ENCODE data around the gene PDSS1.
A peak's percentile ranks its signal among the peaks of the same experiment; 100 is the strongest.
"Not testable (repeated sequence)": the region's sequence is repeated elsewhere in the genome, so short reads cannot be mapped to it uniquely, and the experiment has no call there.

Gene PDSS1

GRCh38 chr10:26741368-26741767, 43.9 kb downstream of the PDSS1 start:
- no peak for DNase-seq

GRCh38 chr10:26743091-26743490, 45.6 kb downstream of the PDSS1 start:
- DNase-seq = no peak

DNA sequence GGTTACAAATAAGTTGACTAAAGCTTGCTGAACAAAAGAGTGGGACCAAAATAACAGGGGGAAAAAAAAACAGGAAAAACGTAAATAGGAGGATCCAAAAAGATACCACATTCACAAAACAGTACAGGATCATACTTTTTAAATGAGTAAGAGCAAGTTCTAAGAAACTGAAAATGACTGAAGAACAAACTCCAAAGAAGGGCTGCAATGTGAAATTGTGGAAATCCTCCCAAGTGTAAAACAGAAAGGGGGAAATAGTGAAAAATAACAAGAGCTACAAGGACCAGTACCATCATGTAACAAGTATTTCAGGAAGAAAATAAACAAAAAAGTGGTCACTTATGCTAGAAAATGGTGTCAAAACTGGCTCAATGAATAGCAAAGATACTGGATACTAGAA, 46.3 kb downstream of the PDSS1 start:
- no peak for DNase-seq

DNA sequence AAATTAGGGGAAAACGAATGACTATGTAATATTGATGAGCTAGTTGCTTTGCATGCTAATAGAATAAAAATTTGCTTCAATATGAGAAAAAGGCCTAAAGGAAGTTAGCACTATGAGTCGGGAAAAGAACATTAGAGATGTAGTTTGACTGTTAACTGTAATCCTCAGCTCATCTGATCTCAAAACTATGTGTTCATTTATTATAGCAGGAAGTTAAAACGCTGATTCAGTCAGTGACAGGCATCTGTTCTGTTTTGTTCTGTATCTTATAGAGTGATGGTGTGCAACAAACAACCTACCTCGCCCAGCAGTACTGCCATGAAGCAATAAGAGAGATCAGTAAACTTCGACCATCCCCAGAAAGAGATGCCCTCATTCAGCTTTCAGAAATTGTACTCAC, 48.6 kb downstream of the PDSS1 start:
- DNase-seq = no peak

DNA sequence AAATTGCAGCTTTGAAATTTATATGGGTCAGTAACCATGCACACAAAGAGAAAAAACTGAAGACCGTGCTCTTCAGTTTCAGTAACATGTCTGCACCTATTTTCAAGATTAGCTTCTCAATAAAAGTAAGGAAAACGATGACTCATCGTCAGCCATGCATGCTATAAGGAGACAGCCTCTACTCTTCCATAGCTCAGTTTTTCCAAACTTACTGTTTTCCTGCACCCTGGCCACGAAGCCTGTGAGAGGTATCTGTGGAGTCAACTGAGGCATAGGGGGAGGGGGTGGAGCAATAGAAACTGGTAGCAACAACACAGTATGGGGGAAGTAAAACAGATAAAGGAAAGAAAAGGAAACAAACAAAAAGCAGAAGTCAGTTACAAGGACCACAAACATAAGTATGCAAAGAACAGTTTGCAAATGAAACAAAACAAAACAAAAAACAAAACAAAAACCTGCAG, 58.0 kb downstream of the PDSS1 start:
- no peak for DNase-seq

DNA sequence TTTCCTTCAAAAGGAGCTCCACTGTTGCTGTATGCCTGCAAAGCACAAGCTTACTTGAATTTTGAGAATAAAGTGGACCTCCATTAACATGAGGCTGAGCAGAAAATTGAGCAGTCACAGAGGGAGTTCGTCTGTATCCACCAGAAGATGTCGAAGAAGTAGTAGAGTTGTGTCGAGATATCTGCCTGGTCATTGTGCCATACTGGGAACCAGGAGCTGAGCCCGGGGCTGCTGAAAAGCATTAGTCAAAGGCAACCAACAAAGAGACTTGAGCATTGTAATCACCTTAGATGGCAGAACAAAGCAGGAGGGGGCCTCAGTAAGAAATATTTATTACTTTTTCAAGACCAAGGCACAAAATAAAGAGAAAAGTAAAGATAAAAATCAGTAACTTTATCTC, 61.5 kb downstream of the PDSS1 start:
- DNase-seq = no peak

GRCh38 chr10:26765549-26765948, 68.0 kb downstream of the PDSS1 start:
- no peak for DNase-seq

DNA sequence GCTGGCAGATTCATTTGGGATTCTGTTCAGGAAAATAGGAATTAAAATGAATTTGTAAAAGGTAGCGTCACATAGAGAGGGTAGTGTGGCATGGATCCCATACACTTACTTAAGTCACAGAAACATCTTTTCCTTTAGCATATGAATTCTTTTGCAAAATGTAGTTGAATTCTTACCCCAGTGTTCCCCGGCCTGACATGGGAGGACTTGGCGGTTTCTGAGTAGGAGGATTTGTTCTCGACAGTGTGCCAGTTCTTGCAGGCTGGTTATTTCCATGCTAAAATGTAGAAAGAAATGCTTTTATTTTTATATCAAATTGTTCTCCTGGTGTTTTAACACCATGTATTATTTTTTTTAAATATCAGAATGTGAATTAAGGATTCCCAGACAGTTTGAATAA, 72.6 kb downstream of the PDSS1 start:
- DNase-seq = no peak

DNA sequence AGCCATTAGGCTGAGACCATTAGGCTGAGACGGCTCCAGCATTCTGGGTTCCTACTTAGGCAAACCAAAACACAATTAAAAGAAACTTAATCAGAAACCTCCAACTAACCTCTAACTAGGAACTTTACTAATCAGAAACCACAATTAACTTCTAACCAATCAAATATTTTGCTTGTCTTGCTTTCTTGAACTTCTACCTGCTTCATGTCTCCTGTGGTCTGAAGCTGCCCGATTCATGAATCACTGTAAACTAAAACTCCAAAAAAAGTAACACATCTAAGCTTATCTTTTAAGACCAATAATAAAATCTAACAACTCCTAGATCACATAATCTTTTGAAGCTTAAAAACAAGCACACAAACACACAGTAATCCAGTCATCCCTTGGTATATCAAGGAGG, 76.1 kb downstream of the PDSS1 start:
- no peak for DNase-seq

DNA sequence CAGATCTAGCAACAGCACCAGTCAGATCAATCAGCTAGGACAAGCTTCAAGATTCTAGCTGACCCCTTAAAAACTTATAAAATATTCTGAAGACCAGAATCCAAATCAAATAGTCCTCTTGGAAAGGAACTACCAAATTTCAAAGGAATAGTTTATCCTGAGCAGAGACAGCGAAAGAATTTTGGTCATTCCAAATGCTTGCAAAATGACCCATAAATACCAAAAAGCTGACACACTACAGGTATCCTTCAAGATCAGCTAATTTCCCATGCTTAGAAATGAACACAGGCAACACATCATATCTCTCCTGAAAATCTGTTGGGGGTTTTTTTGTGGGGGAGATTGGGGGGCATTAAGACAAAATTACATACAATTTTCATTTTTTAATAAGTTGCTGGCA, 78.8 kb downstream of the PDSS1 start:
- no peak for DNase-seq

DNA sequence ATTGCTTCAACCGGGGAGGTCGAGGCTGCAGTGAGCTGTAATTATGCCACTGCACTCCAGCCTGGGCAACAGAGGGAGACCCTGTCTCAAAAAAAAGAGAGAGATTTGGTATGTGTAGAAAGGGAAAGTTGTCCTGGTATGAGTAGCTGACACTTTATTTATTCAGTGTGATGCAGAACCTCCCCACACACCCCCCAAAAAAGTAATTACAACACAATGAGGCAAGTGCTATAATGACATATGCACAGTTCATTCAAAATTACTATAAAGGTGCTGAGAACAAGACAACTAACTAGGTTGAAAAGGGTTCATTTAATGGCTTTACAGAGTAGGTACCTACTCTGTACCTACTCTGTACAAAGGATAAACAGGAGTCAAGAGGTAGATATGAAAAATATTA, 80.2 kb downstream of the PDSS1 start:
- DNase-seq = no peak

- DNase-seq = no peak
Measured at GRCh38 chr10:26779176-26779860, 81.8 kb downstream of the PDSS1 start.

DNA sequence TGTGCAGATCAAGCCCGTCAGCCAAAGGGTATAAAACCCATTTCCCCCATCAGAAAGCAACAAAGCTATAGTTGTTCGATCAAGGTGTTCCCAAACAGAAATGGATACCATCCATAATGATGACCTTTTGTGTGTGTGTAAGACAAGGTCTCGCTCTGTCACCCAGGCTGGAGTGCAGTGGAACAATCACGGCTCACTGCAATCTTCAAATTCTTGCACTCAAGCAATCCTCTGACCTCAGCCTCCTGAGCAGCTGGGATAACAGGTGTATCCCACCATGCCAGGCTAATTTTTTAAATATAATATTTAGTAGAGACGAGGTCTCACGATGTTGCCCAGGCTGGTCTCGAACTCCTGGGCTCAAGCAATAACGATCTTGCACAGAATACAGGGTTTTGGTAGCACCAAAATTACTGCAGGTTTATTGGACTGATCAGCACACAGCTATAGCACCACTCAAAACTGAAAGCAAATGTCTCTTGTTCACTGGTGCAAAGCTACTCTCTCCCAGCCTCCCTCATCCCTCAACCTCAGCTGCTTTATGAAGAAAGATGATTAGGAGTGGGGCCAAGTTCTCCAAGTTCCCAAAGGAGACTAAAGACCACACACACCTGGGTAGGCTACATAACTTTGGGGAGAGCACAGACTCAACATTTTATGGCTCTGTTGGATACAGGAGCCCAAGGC, 82.7 kb downstream of the PDSS1 start:
- peak; percentile 64 for DNase-seq

- DNase-seq = peak; percentile 97
Measured at GRCh38 chr10:26780793-26781601, 83.5 kb downstream of the PDSS1 start.

GRCh38 chr10:26781797-26782196, 84.3 kb downstream of the PDSS1 start:
- no peak for DNase-seq

GRCh38 chr10:26787362-26787761, 89.9 kb downstream of the PDSS1 start:
- DNase-seq = no peak

- DNase-seq = not testable (repeated sequence)
Measured at GRCh38 chr10:26789779-26790178, 92.3 kb downstream of the PDSS1 start.

DNA sequence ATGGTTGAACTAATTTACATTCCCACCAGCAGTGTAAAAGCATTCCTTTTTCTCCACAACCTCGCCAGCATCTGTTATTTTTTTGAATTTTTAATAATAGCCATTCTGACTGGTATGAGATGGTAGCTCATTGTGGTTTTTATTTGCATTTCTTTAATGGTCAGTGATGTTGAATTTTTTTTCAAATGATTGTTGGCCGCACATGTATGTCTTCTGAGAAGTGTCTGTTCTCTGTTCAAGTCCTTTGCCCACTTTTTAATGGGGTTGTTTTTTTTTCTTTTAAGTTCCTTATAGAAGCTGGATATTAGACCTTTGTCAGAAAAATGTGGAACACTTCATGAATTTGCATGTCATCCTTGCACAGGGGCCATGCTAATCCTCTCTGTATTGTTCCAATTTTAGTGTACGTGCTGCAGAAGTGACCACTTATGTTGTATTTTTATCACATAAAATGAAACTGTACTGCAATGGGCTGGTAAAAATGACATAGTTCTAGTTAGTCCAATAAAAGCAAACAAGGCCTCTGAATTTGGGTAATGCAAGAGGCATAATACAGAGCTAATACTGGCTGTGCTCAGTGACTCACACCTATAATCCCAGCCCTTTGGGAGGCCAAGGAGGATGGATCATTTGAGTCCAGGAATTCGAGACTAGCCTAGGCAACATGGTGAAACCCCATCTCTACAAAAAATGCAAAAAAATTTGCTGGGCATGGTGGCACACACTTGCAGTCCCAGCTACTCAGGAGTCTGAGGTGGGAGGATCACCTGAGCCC, 92.9 kb downstream of the PDSS1 start:
- no peak for DNase-seq

- DNase-seq = no peak
Measured at GRCh38 chr10:26792758-26793495, 95.4 kb downstream of the PDSS1 start.

Measured in islet precursor cell (in vitro differentiated cells).